IPS DF 4.7 (cell line): ENCODE measurements around the gene FURIN.
"Not testable (repeated sequence)": the region's sequence is repeated elsewhere in the genome, so short reads cannot be mapped to it uniquely, and the experiment has no call there.

Experiments used
- DNase-seq: peaks from one replicate; pipeline ENCODE4 v3.0.0-alpha.2; 2013; ENCODE audit warnings: low spot score; ENCODE audit errors: extremely low read depth

Gene FURIN

GRCh38 chr15:90844696-90845095 is 23.7 kb upstream of the FURIN start:
- DNase-seq: no peak

GRCh38 chr15:90845201-90845949 is 23.0 kb upstream of the FURIN start:
- DNase-seq: no peak

GRCh38 chr15:90849424-90849823 is 19.0 kb upstream of the FURIN start:
- DNase-seq: not testable (repeated sequence)

- DNase-seq: no peak
Observed at GRCh38 chr15:90851114-90851513, 17.3 kb upstream of the FURIN start.

GRCh38 chr15:90851940-90852339 is 16.4 kb upstream of the FURIN start:
- DNase-seq: no peak

- DNase-seq: no peak
Observed at GRCh38 chr15:90855139-90855538, 13.2 kb upstream of the FURIN start.

GRCh38 chr15:90857337-90857736 is 11.1 kb upstream of the FURIN start:
- DNase-seq: no peak

- no peak for DNase-seq
Observed at GRCh38 chr15:90857883-90858443, 10.4 kb upstream of the FURIN start.

- no peak for DNase-seq
Observed at GRCh38 chr15:90859234-90860131, 8.9 kb upstream of the FURIN start.

GRCh38 chr15:90860450-90860849 is 7.9 kb upstream of the FURIN start:
- DNase-seq: no peak

- DNase-seq: no peak
Observed at GRCh38 chr15:90860942-90861675, 7.3 kb upstream of the FURIN start.

- DNase-seq: no peak
Observed at GRCh38 chr15:90862487-90862886, 5.9 kb upstream of the FURIN start.

GRCh38 chr15:90862964-90863778 is 5.2 kb upstream of the FURIN start:
- no peak for DNase-seq

- DNase-seq: no peak
Observed at GRCh38 chr15:90863987-90864386, 4.4 kb upstream of the FURIN start.

- no peak for DNase-seq
Observed at GRCh38 chr15:90864507-90864906, 3.9 kb upstream of the FURIN start.

GRCh38 chr15:90865702-90866101 is 2.7 kb upstream of the FURIN start:
- DNase-seq: no peak

- DNase-seq: no peak
Observed at GRCh38 chr15:90866161-90866715, 2.1 kb upstream of the FURIN start.

GRCh38 chr15:90866800-90867199 is 1.6 kb upstream of the FURIN start:
- DNase-seq: no peak

- DNase-seq: no peak
Observed at GRCh38 chr15:90869140-90869541, 753 bp downstream of the FURIN start.

- DNase-seq: no peak
Observed at GRCh38 chr15:90869601-90870353, 1.4 kb downstream of the FURIN start.
